GM13976 (cell line): ENCODE results near the gene GDF10.

Experiments used
- DNase-seq: peaks from one replicate; pipeline ENCODE4 v3.0.0; 2012; ENCODE audit warnings: low spot score
- CTCF ChIP-seq: IDR thresholded peaks from 2 replicates; pipeline ENCODE4 v1.5.1; 2012; ENCODE audit warnings: borderline replicate concordance, mild to moderate bottlenecking; ENCODE audit not compliant: insufficient read depth; ENCODE audit errors: extremely low read depth, missing control alignments, control extremely low read depth
- in situ Hi-C: fragments of 300-500 bp; cut with MboI; formaldehyde crosslinking; loops from one replicate; pipeline ENCODE4 v1.12.0; 2022; ENCODE audit warnings: low sequenced_read_pairs, mixed read lengths, inconsistent platforms; ENCODE audit not compliant: unreplicated experiment

The GDF10 gene

DNA sequence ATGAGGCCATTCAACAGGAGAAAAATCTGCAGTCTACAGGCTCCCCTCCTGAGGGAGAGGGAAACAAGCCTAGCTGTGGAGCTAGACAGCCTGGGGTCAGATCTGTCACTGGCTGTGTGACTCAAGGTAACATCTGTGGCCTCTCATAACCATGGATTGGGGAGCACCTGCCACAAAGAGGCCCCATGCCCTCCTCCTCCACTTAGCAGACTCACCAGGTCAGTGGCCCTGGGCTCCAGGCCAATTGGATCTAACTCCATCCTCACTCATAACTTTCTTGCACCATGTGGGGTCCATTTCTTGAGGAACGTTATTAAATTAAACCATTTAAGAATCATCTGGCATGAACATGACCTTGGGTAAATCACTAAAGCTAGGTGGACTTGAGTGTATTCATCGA lies 1.8 kb downstream of the GDF10 start:
- in situ Hi-C loops: loop anchor here (10.0 kb wide), 1 partner anchor 247 kb away; no protein-coding TSS in a partner anchor
- no peak for DNase-seq
- TF ChIP-seq CTCF: no peak

DNA sequence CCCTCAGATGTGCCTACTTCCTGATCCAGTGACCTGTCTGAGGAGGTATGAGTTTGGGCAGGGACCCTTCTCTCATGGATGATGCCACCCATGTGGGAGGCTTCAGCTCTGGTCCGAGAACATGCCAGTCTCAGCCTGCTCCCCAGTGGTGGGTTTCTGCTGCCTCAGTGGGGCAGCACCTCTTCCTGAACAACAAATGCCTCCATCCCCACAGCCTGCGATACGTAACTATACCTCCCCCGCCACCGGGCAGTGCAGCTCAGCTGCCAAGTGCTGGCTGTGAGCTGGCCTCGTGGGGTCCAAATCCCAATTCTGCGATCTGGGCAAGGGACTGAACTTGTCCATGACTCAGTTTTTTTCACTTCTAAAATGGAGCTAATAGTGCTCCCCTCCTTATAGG lies 3.1 kb downstream of the GDF10 start:
- no peak for DNase-seq
- in situ Hi-C loops: loop anchor here (10.0 kb wide), 1 partner anchor 248 kb away; no protein-coding TSS in a partner anchor
- no peak for TF ChIP-seq CTCF

DNA sequence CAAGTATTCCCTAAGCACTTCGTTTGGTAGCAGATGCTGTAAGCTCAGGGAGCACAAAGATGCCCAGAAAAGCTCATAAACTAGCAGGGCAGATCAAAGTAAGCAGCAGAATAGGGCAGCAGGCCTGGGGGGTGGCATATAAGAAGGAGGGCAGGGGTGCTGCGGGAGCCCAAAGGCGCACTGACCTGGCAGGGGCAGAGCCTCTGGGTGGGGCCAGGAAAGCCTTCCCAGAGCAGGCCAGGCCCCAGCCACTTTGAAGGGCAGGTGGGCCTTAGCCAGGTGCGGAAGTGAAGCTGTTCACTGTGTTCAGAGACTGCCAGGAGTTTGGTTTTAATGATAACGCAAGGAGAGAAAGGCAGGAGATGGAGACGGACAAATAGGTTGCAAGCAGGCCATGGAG lies 3.9 kb downstream of the GDF10 start:
- no peak for TF ChIP-seq CTCF
- in situ Hi-C loops: loop anchor here (10.0 kb wide), 1 partner anchor 249 kb away; no protein-coding TSS in a partner anchor
- DNase-seq: no peak

DNA sequence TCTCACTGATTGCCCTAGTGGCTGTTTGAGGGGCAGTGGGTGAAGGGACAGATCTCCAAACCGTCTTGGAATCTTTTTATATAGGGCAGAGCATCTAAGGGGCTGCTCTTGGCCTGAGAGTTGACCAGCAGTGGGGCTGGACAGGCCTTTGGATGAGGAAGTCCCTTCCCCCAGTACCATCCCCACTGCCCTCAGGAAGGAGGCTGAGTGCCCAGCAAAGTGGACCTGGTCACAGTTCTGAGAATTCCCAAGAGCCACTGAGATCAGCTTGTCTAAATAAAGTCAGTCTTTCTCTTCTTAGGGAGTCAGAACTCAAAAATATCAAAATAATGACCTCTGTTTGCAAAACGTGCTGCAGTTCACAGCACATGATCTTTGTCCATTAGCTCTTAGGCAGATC lies 5.6 kb downstream of the GDF10 start:
- in situ Hi-C loops: loop anchor here (10.0 kb wide), 1 partner anchor 251 kb away; no protein-coding TSS in a partner anchor
- no peak for DNase-seq
- TF ChIP-seq CTCF: no peak

DNA sequence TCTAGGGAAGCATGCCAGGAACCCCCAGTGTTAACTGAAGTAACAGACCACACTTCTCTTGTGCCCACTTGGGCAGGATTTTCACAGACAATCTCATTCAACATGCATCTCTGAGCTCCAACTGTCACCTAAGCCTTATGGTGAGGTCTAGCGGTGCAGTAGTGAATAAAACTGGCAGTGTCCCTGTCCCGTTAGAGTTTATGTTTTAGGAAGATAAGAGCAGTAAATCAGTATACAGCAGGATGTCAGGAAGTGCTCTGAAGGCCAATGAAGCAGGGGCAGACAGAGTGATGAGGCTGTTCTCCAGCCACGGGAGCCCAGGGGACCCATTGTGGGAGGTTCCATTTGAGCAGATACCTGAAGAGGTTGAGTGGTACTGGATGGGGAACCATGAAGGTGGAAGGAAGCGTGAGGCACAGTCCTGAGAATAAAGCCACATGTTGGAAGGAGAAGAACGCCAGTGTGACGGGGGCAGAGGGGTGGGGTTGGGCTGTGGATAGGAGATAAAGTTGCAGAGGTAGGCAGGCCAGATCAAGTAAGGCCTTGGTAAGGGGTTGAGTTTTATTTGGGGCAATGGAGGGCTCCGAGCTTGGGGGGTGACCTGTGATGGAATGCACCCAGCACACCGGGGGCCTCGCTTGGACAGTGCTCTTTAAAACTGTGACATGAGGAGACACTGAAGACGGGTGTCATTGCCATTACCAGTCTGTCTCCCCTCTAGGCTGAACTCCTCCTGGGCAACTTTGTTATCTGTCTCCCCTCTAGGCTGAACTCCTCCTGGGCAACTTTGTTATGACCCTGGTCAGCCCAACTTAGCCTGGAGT lies 6.6 kb downstream of the GDF10 start:
- TF ChIP-seq CTCF: no peak
- in situ Hi-C loops: loop anchor here (10.0 kb wide), 1 partner anchor 252 kb away; no protein-coding TSS in a partner anchor
- no peak for DNase-seq

DNA sequence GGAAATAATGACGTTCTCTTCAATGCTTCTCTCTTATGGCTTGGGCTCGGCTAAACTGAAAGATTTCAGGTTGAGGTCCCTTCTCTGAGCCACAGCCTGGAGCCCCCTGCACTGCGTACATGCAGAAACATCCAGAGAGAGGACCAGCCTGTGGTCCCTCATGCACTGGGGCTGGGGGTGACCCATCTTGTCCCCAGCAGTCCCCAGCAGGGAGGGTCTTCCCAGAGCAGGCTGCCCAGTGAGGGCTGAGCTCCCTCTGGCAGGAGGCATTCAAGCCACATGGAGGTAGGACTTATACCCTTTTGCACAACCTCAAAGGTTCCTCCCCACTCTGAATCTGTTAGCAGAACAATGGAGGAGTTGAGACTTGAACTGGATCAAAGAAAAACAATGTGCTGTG lies 7.4 kb downstream of the GDF10 start:
- TF ChIP-seq CTCF: no peak
- no peak for DNase-seq
- in situ Hi-C loops: loop anchor here (10.0 kb wide), 1 partner anchor 253 kb away; no protein-coding TSS in a partner anchor

DNA sequence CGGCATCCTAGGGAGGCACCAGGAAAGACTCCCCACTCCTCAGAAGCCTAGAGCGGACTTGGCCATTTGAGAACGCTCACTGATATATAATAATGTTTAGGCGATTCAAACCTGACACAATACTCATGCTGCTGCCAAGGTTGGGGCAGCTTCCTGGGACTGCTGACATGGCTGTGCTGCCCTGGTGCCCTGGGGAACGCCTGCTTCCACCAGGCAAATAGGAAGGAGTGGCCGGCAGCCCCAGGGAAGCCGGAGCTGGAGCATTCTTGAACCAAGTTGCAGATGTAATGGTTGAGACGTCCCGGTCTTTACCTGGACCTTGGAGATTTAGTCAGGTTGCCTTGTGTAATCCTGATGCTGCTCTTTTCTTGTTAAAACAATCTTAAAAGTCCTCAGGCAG lies 8.8 kb downstream of the GDF10 start:
- no peak for DNase-seq
- TF ChIP-seq CTCF: no peak
- in situ Hi-C loops: loop anchor here (10.0 kb wide), 1 partner anchor 254 kb away; no protein-coding TSS in a partner anchor
